Parathyroid adenoma (tissue), 2 donors: ENCODE data around the gene AAR2.

Experiments
- H2AFZ ChIP-seq: fragments of 300-600 bp; sonication (generic); one replicate; pipeline ENCODE4 v1.7.0; 2017; ENCODE audit warnings: antibody characterized with exemption, mild to moderate bottlenecking
- H3K27ac ChIP-seq: fragments of 300-600 bp; sonication (generic); one replicate; pipeline ENCODE4 v1.7.0; 2017
- H3K27me3 ChIP-seq: fragments of 300-600 bp; sonication (generic); one replicate; pipeline ENCODE4 v1.7.0; 2017; ENCODE audit warnings: low read length; ENCODE audit not compliant: control insufficient read depth, insufficient read depth
- H3K36me3 ChIP-seq: fragments of 300-600 bp; sonication (generic); one replicate; pipeline ENCODE4 v1.7.0; 2017; ENCODE audit warnings: low read length; ENCODE audit not compliant: control insufficient read depth, insufficient read depth
- H3K4me1 ChIP-seq: fragments of 300-600 bp; sonication (generic); one replicate; pipeline ENCODE4 v1.7.0; 2017; ENCODE audit warnings: control low read depth
- H3K4me2 ChIP-seq: fragments of 300-600 bp; sonication (generic); one replicate; pipeline ENCODE4 v1.7.0; 2017; ENCODE audit warnings: low read length
- H3K4me3 ChIP-seq: fragments of 300-600 bp; sonication (generic); one replicate; pipeline ENCODE4 v1.7.0; 2017; ENCODE audit warnings: low read depth, low read length
- H3K79me2 ChIP-seq: fragments of 300-600 bp; sonication (generic); one replicate; pipeline ENCODE4 v1.7.0; 2017; ENCODE audit warnings: control low read depth
- H3K9ac ChIP-seq: fragments of 300-600 bp; sonication (generic); one replicate; pipeline ENCODE4 v1.7.0; 2017; ENCODE audit warnings: mild to moderate bottlenecking
- H3K9me3 ChIP-seq: fragments of 300-600 bp; sonication (generic); one replicate; pipeline ENCODE4 v1.7.0; 2017; ENCODE audit warnings: low read length; ENCODE audit not compliant: control insufficient read depth
- CTCF ChIP-seq: fragments of 300-600 bp; sonication (generic); IDR thresholded peaks from one replicate; pipeline ENCODE4 v1.7.0; 2017; ENCODE audit warnings: antibody characterized with exemption, mild to moderate bottlenecking
- donor health status: primary hyperparathyroidism.

Gene AAR2

GRCh38 chr20:36199345-36200257 lies 36.7 kb upstream of the AAR2 start:
- H3K4me2 ChIP-seq: no peak overlapping the region
- TF ChIP-seq CTCF: peak; percentile 94
- H3K27me3 ChIP-seq: no peaks in the 10 kb centered on the region
- no peak overlapping the region for H2AFZ ChIP-seq
- H3K9me3 ChIP-seq: no peaks in the 10 kb centered on the region
- no peak overlapping the region for H3K27ac ChIP-seq
- H3K4me1 ChIP-seq: no peaks in the 10 kb centered on the region
- H3K9ac ChIP-seq: no peak overlapping the region
- no peaks in the 10 kb centered on the region for H3K36me3 ChIP-seq
- H3K4me3 ChIP-seq: no peak overlapping the region
- no peaks in the 10 kb centered on the region for H3K79me2 ChIP-seq

GRCh38 chr20:36200451-36200850 lies 35.8 kb upstream of the AAR2 start:
- H3K79me2 ChIP-seq: no peaks in the 10 kb centered on the region
- no peak overlapping the region for H2AFZ ChIP-seq
- no peaks in the 10 kb centered on the region for H3K36me3 ChIP-seq
- TF ChIP-seq CTCF: no peak
- no peaks in the 10 kb centered on the region for H3K4me1 ChIP-seq
- no peaks in the 10 kb centered on the region for H3K27me3 ChIP-seq
- H3K27ac ChIP-seq: no peak overlapping the region
- H3K9ac ChIP-seq: no peak overlapping the region
- no peak overlapping the region for H3K4me3 ChIP-seq
- no peak overlapping the region for H3K4me2 ChIP-seq
- no peaks in the 10 kb centered on the region for H3K9me3 ChIP-seq

- Histone ChIP-seq H3K9me3 (no peaks in the 10 kb centered on the region), H3K4me3 (no peak overlapping the region), H3K27ac (no peak overlapping the region), H3K4me2 (no peak overlapping the region), H3K27me3 (no peaks in the 10 kb centered on the region), H2AFZ (no peak overlapping the region), H3K36me3 (no peaks in the 10 kb centered on the region), H3K9ac (no peak overlapping the region), H3K4me1 (no peaks in the 10 kb centered on the region), H3K79me2 (no peaks in the 10 kb centered on the region)
- TF ChIP-seq CTCF: no peak
Measured at GRCh38 chr20:36201198-36201597, 35.1 kb upstream of the AAR2 start.

- Histone ChIP-seq H3K36me3 (no peaks in the 10 kb centered on the region), H3K4me1 (no peaks in the 10 kb centered on the region), H3K27ac (no peak overlapping the region), H2AFZ (no peak overlapping the region), H3K27me3 (no peaks in the 10 kb centered on the region), H3K79me2 (no peaks in the 10 kb centered on the region), H3K4me2 (no peak overlapping the region), H3K9ac (no peak overlapping the region), H3K9me3 (no peaks in the 10 kb centered on the region), H3K4me3 (no peak overlapping the region)
- peak; percentile 95 for TF ChIP-seq CTCF
Measured at GRCh38 chr20:36202891-36203338, 33.4 kb upstream of the AAR2 start.

- H3K4me2 ChIP-seq: no peak overlapping the region
- no peak overlapping the region for H3K27ac ChIP-seq
- no peaks in the 10 kb centered on the region for H3K4me1 ChIP-seq
- no peak overlapping the region for H3K9ac ChIP-seq
- no peaks in the 10 kb centered on the region for H3K9me3 ChIP-seq
- H2AFZ ChIP-seq: no peak overlapping the region
- no peak overlapping the region for H3K4me3 ChIP-seq
- no peak for TF ChIP-seq CTCF
- no peaks in the 10 kb centered on the region for H3K79me2 ChIP-seq
- H3K36me3 ChIP-seq: no peaks in the 10 kb centered on the region
- no peaks in the 10 kb centered on the region for H3K27me3 ChIP-seq
Measured at GRCh38 chr20:36203861-36204260, 32.4 kb upstream of the AAR2 start.
